HCT116 (cell line): ENCODE data around the gene RHBDD1. TPM values are rescaled to one million over a fixed set of nuclear protein-coding genes. Genes with fewer than 3 reads are reported as not detected.

Experiments used
- ATAC-seq: fragments of 200-7000 bp; cut with Tn5 transposase; 2 replicates; pipeline ENCODE4 v1.9.1; 2020; ENCODE audit warnings: mild to moderate bottlenecking, moderate library complexity
- BruUV-seq: library from RNA; stranded (reverse); fragments of 400-500 nt; replicated peaks from 2 replicates; lab custom pipeline; 2021; lab: Mats Ljungman, UMichigan
- CTCF ChIA-PET: fragments of 300-600 bp; sonication (Branson Sonifier 250); formaldehyde crosslinking; loops from one replicate; lab custom pipeline; 2021; ENCODE audit warnings: antibody characterized with exemption; lab: Charles Lee
- POLR2A ChIA-PET: fragments of 300-600, 350-600 bp; sonication (Branson Sonifier 250); formaldehyde crosslinking; loops from one replicate; lab custom pipeline; 2021; ENCODE audit warnings: antibody characterized with exemption; lab: Charles Lee
- RAD21 ChIA-PET, 2 experiments: fragments of 300-600 bp; sonication (Branson Sonifier 250); formaldehyde crosslinking; loops; one replicate each; lab custom pipeline; 2023; ENCODE audit warnings: low total read pairs in 2 of 2; ENCODE audit not compliant: uncharacterized antibody in 2 of 2, unreplicated experiment in 2 of 2, low non-redundant PET in 1 of 2; lab: Charles Lee
- DNase-seq: peaks from one replicate; pipeline ENCODE4 v3.0.0-alpha.2; 2010; ENCODE audit warnings: low read depth, low spot score
- H2AFZ ChIP-seq: fragments of 200-600 bp; shearing (Covaris generic), sonication (generic); 2 replicates; pipeline ENCODE4 v1.6.1; 2017; ENCODE audit warnings: low read depth, mixed run types, mixed read lengths, antibody characterized with exemption, low read length; ENCODE audit not compliant: poor library complexity, severe bottlenecking
- H3K27ac ChIP-seq: 2 replicates; pipeline ENCODE4 v1.5.1; 2012; ENCODE audit warnings: low read depth, low read length
- H3K27me3 ChIP-seq: fragments of 200-600 bp; sonication (generic); 2 replicates; pipeline ENCODE4 v1.6.1; 2016; ENCODE audit warnings: mixed run types, low read length, mixed read lengths; ENCODE audit not compliant: insufficient read depth
- H3K36me3 ChIP-seq, 2 experiments: fragments of 200-500 bp in 1 of 2; fragments of 200-600 bp in 1 of 2; sonication (Bioruptor generic) in 1 of 2; sonication (generic) in 1 of 2; 2 replicates each; pipeline versions ENCODE4 v1.5.1 to v1.6.1; 2014 to 2016; ENCODE audit warnings: low read length in 2 of 2, inconsistent platforms in 1 of 2, mixed read lengths in 1 of 2, mixed run types in 1 of 2; ENCODE audit not compliant: insufficient read depth in 2 of 2, control insufficient read depth in 1 of 2
- H3K4me1 ChIP-seq, 2 experiments: fragments of 200-600 bp in 1 of 2; sonication (generic) in 1 of 2; 2 replicates each; pipeline versions ENCODE4 v1.5.1 to v1.6.1; 2012 to 2017; ENCODE audit warnings: low read length in 2 of 2, inconsistent platforms in 1 of 2, mild to moderate bottlenecking in 1 of 2, mixed read lengths in 1 of 2, mixed run types in 1 of 2, moderate library complexity in 1 of 2; ENCODE audit not compliant: insufficient read depth in 2 of 2, control insufficient read depth in 1 of 2
- H3K4me2 ChIP-seq: fragments of 200-600 bp; sonication (generic); 2 replicates; pipeline ENCODE4 v1.6.1; 2017; ENCODE audit warnings: mixed run types, low read length, mixed read lengths
- H3K4me3 ChIP-seq, 2 experiments: fragments of 200-600 bp in 1 of 2; sonication (generic) in 1 of 2; replicated peaks in 1 of 2; 2 replicates each; pipeline ENCODE4 v1.5.1; 2011 to 2016; ENCODE audit warnings: low read length in 2 of 2, control low read depth in 1 of 2, low read depth in 1 of 2, mild to moderate bottlenecking in 1 of 2, mixed read lengths in 1 of 2, mixed run types in 1 of 2
- H3K79me2 ChIP-seq: fragments of 200-600 bp; sonication (generic); 2 replicates; pipeline ENCODE4 v1.6.1; 2017; ENCODE audit warnings: mild to moderate bottlenecking, mixed run types, low read length, moderate library complexity, mixed read lengths; ENCODE audit not compliant: insufficient read depth
- H3K9ac ChIP-seq: fragments of 200-600 bp; sonication (generic); 2 replicates; pipeline ENCODE4 v1.6.1; 2016; ENCODE audit warnings: low read length, mixed read lengths
- H3K9me2 ChIP-seq: fragments of 200-600 bp; sonication (generic), shearing (Covaris generic); 2 replicates; pipeline ENCODE4 v1.6.1; 2017; ENCODE audit warnings: mixed run types, mild to moderate bottlenecking, moderate library complexity; ENCODE audit not compliant: insufficient read depth
- H3K9me3 ChIP-seq, 2 experiments: fragments of 200-500 bp in 1 of 2; fragments of 200-600 bp in 1 of 2; sonication (Bioruptor generic) in 1 of 2; sonication (generic) in 1 of 2; 2 replicates each; pipeline ENCODE4 v1.6.1; 2014 to 2017; ENCODE audit warnings: low read length in 2 of 2, mixed read lengths in 2 of 2, inconsistent platforms in 1 of 2, low read depth in 1 of 2, mild to moderate bottlenecking in 1 of 2, mixed run types in 1 of 2, moderate library complexity in 1 of 2; ENCODE audit not compliant: control insufficient read depth in 1 of 2, insufficient read depth in 1 of 2
- H4K20me1 ChIP-seq: fragments of 200-600 bp; sonication (generic), shearing (Covaris generic); 2 replicates; pipeline ENCODE4 v1.6.1; 2017; ENCODE audit warnings: mixed run types, mild to moderate bottlenecking, moderate library complexity; ENCODE audit not compliant: insufficient read depth
- EZH2phosphoT487 ChIP-seq: fragments of 200-600 bp; IDR thresholded peaks from 2 replicates; pipeline ENCODE4 v1.6.1; 2018; ENCODE audit warnings: antibody characterized with exemption, borderline replicate concordance
- MAX ChIP-seq: IDR thresholded peaks from 2 replicates; pipeline ENCODE4 v1.6.1; 2012
- POLR2AphosphoS5 ChIP-seq: IDR thresholded peaks from 2 replicates; pipeline ENCODE4 v1.6.1; 2011; ENCODE audit warnings: mild to moderate bottlenecking, low read depth, low read length, moderate library complexity
- intact Hi-C: fragments of 100-400 bp; cut with micrococcal nuclease; formaldehyde crosslinking; loops from 2 replicates; pipeline ENCODE4 v1.10.0; 2022
- total RNA-seq: library from RNA; stranded (reverse); gene quantifications from one replicate; pipeline ENCODE4 v1.2.1, GENCODE V29; 2021; ENCODE audit not compliant: unreplicated experiment

The RHBDD1 gene
- total RNA-seq, 1 experiment from 2014 or later, result 73.8 TPM

GRCh38 chr2:226906163-226906693, 70.4 kb downstream of the RHBDD1 start:
- no peaks in the 10 kb centered on the region for H4K20me1 ChIP-seq
- no peaks in the 10 kb centered on the region for H3K9me3 ChIP-seq
- H3K4me3 ChIP-seq, result no peak overlapping the region
- CTCF ChIA-PET, result no interaction called here
- RAD21 ChIA-PET, result no interaction called here
- no peaks in the 10 kb centered on the region for H3K9me2 ChIP-seq
- no peak for TF ChIP-seq POLR2AphosphoS5
- TF ChIP-seq MAX, result no peak
- POLR2A ChIA-PET, result no interaction called here
- no TSS peak for BruUV-seq
- H2AFZ ChIP-seq, result no peak overlapping the region
- H3K4me1 ChIP-seq, result peaks cover 0 to 18% of the 10 kb centered on the region in 2 experiments; a peak in 2 of 4 replicates
- DNase-seq (no peak), ATAC-seq (no peak)
- no peaks in the 10 kb centered on the region for H3K27me3 ChIP-seq
- intact Hi-C loops, result no loop called here
- H3K4me2 ChIP-seq, result no peak overlapping the region
- no peaks in the 10 kb centered on the region for H3K36me3 ChIP-seq
- H3K27ac ChIP-seq, result no peak overlapping the region
- H3K9ac ChIP-seq, result no peak overlapping the region
- no peaks in the 10 kb centered on the region; the same call in 1 of the 2 replicates for H3K79me2 ChIP-seq

GRCh38 chr2:226909126-226909525, 73.3 kb downstream of the RHBDD1 start:
- H4K20me1 ChIP-seq, result no peaks in the 10 kb centered on the region
- TF ChIP-seq EZH2phosphoT487, result no peak
- TF ChIP-seq, all 23 proteins: peak for 0
- H3K36me3 ChIP-seq, result no peaks in the 10 kb centered on the region; a peak in 1 of 4 replicates
- POLR2A ChIA-PET, result no interaction called here
- no TSS peak for BruUV-seq
- DNase-seq (no peak), ATAC-seq (no peak)
- no peaks in the 10 kb centered on the region for H3K9me2 ChIP-seq
- H3K9me3 ChIP-seq, result no peaks in the 10 kb centered on the region
- H2AFZ ChIP-seq, result no peak overlapping the region
- H3K27me3 ChIP-seq, result no peaks in the 10 kb centered on the region
- no peak overlapping the region for H3K4me3 ChIP-seq
- H3K4me1 ChIP-seq, result no peaks in the 10 kb centered on the region
- intact Hi-C loops, result no loop called here
- no peak overlapping the region for H3K4me2 ChIP-seq
- RAD21 ChIA-PET, result no interaction called here
- CTCF ChIA-PET, result no interaction called here
- H3K79me2 ChIP-seq, result no peaks in the 10 kb centered on the region
- no peak overlapping the region for H3K27ac ChIP-seq
- no peak overlapping the region for H3K9ac ChIP-seq
